Testis (tissue), 3 donors: ENCODE data around the gene DUS1L. TPM values are rescaled to one million over a fixed set of nuclear protein-coding genes. Genes with fewer than 3 reads are reported as not detected.

ENCODE experiments used
- DNase-seq: peaks from one replicate; pipeline ENCODE4 v3.0.0-alpha.2; 2019
- H3K27ac ChIP-seq, 2 donors: fragments of 200-600 bp; sonication (generic); one replicate each; pipeline ENCODE4 v1.5.1; 2019
- H3K27me3 ChIP-seq: fragments of 200-600 bp; sonication (generic); one replicate; pipeline ENCODE4 v1.5.1; 2019
- H3K36me3 ChIP-seq: fragments of 200-600 bp; sonication (generic); one replicate; pipeline ENCODE4 v1.5.1; 2017; ENCODE audit warnings: low read depth; ENCODE audit errors: missing control alignments
- H3K4me1 ChIP-seq: fragments of 200-600 bp; sonication (generic); one replicate; pipeline ENCODE4 v1.5.1; 2019
- H3K4me3 ChIP-seq, 2 donors: fragments of 200-600 bp; sonication (generic); one replicate each; pipeline ENCODE4 v1.5.1; 2017 to 2019
- H3K9me3 ChIP-seq: fragments of 200-600 bp; sonication (generic); one replicate; pipeline ENCODE4 v1.5.1; 2017
- CTCF ChIP-seq, 3 experiments: fragments of 450-650 bp in 2 of 3; fragments of 200-600 bp in 1 of 3; sonication (generic) in 1 of 3; IDR thresholded peaks; one replicate each; pipeline ENCODE4 v1.5.1; 2016 to 2019; ENCODE audit warnings: antibody characterized with exemption in 3 of 3, mild to moderate bottlenecking in 2 of 3, moderate library complexity in 1 of 3
- POLR2A ChIP-seq: fragments of 450-650 bp; IDR thresholded peaks from one replicate; pipeline ENCODE4 v1.6.1; 2017; ENCODE audit warnings: antibody characterized with exemption, mild to moderate bottlenecking, moderate library complexity
- WGBS, 2 donors: methylation state at CpG; one replicate each; pipeline ENCODE4 v1.1.5; 2018; 5-methylcytosine and 5-hydroxymethylcytosine counted together
- intact Hi-C: fragments of 100-400 bp; cut with DNase I; formaldehyde crosslinking; loops from one replicate; pipeline ENCODE4 v1.15.1; 2023; ENCODE audit warnings: low total_unique reads
- polyA plus RNA-seq: library from polyadenylated mRNA; stranded (reverse); fragments of 350-450 nt; fragmentation: Illumina TruSeq; extraction: RNeasy Lipid Tissue Mini Kit (QIAGEN cat#74804); gene quantifications from one replicate; pipeline ENCODE4 v1.2.3, GENCODE V29; 2014; ENCODE audit warnings: low read depth, low replicate concordance; ENCODE audit not compliant: insufficient read depth
- total RNA-seq, 2 donors: library from RNA; depleted of rRNA; stranded (reverse); fragments of >200 nt; gene quantifications; one replicate each; pipeline ENCODE4 v1.2.3, GENCODE V29; 2016

The DUS1L gene
- total and polyA plus RNA-seq, 3 donors from 2014 or later: 117 to 132 (median 127) TPM

GRCh38 chr17:82035488-82035887 lies 30.1 kb downstream of the DUS1L start:
- intact Hi-C loops: loop anchor here (10.0 kb wide), 1 partner anchor 119 kb away; no protein-coding TSS in a partner anchor
- Histone ChIP-seq H3K27me3 (no peaks in the 10 kb centered on the region), H3K36me3 (no peaks in the 10 kb centered on the region)

GRCh38 chr17:82034371-82035011 lies 31.1 kb downstream of the DUS1L start:
- Histone ChIP-seq H3K27ac (no peak overlapping the region), H3K36me3 (no peaks in the 10 kb centered on the region), H3K9me3 (no peaks in the 10 kb centered on the region), H3K27me3 (no peaks in the 10 kb centered on the region), H3K4me3 (no peak overlapping the region), H3K4me1 (peaks cover 43% of the 10 kb centered on the region)
- WGBS, 2 donors: 78 to 86% methylated on average over 20 to 23 of the region's 23 CpGs
- no peak for DNase-seq
- intact Hi-C loops: loop anchor here (10.0 kb wide), 1 partner anchor 120 kb away; no protein-coding TSS in a partner anchor
- no peak for TF ChIP-seq POLR2A
- TF ChIP-seq CTCF (IDR thresholded peaks at IDR 0.05): no peak

More at GRCh38 chr17:82035488-82035887, 30.1 kb downstream of the DUS1L start:
- 88 to 95% methylated on average over 8 of the region's 8 CpGs for WGBS, 2 donors
- Histone ChIP-seq H3K27ac (no peak overlapping the region), H3K4me1 (peaks cover 39% of the 10 kb centered on the region), H3K4me3 (no peak overlapping the region), H3K9me3 (no peaks in the 10 kb centered on the region)
- TF ChIP-seq POLR2A: no peak
- TF ChIP-seq CTCF (IDR thresholded peaks at IDR 0.05): no peak
- no peak for DNase-seq

- Histone ChIP-seq H3K4me1 (peaks cover 40% of the 10 kb centered on the region), H3K36me3 (no peaks in the 10 kb centered on the region), H3K27me3 (no peaks in the 10 kb centered on the region), H3K9me3 (no peaks in the 10 kb centered on the region), H3K27ac (no peak overlapping the region), H3K4me3 (no peak overlapping the region)
- whole genome bisulfite sequencing, 2 donors: 93 to 94% methylated on average over 16 to 38 of the region's 38 CpGs
- no peak for TF ChIP-seq CTCF (IDR thresholded peaks at IDR 0.05)
- TF ChIP-seq POLR2A: no peak
- intact Hi-C loops: loop anchor here (10.0 kb wide), 1 partner anchor 121 kb away; no protein-coding TSS in a partner anchor
- no peak for DNase-seq
These were observed 32.1 kb downstream of the DUS1L start for GRCh38 chr17:82033359-82034085.

- no peak for DNase-seq
- Histone ChIP-seq H3K27ac (peak overlapping the region in 1 of 2 donors; percentile 39), H3K36me3 (no peaks in the 10 kb centered on the region), H3K4me3 (peak overlapping the region; percentile 37 to 52), H3K27me3 (no peaks in the 10 kb centered on the region), H3K4me1 (peaks cover 32% of the 10 kb centered on the region), H3K9me3 (no peaks in the 10 kb centered on the region)
- no peak for TF ChIP-seq CTCF (IDR thresholded peaks at IDR 0.05)
- TF ChIP-seq POLR2A: no peak
- 13 to 32% methylated on average over 4 to 22 of the region's 59 CpGs for WGBS, 2 donors
- intact Hi-C loops: loop anchor here (10.0 kb wide), 1 partner anchor 123 kb away; no protein-coding TSS in a partner anchor
These were observed 33.5 kb downstream of the DUS1L start for GRCh38 chr17:82031885-82032627.
